Adrenal gland (tissue), 12 donors: ENCODE data around the gene TNXB. TPM values are rescaled to one million over a fixed set of nuclear protein-coding genes. Genes with fewer than 3 reads are reported as not detected.

ENCODE experiments used
- DNase-seq, 7 donors: peaks; one replicate each; pipeline ENCODE4 v3.0.0-alpha.2; 2019 to 2020
- H3K27ac ChIP-seq, 5 donors: fragments of 200-600 bp; sonication (generic) in 4 of 5; 1 replicate in 3 of 5; 2 replicates in 2 of 5; pipeline versions ENCODE4 v1.5.1 to v1.8.0; 2016 to 2020; ENCODE audit warnings: mild to moderate bottlenecking in 1 of 5
- H3K27me3 ChIP-seq: fragments of 200-600 bp; 2 replicates; pipeline ENCODE4 v1.8.0; 2021
- H3K36me3 ChIP-seq, 2 donors: fragments of 200-600 bp; replicated peaks in 1 of 2; 1 replicate in 1 of 2; 2 replicates in 1 of 2; pipeline versions ENCODE4 v1.5.1 to v1.8.0; 2018 to 2022
- H3K4me1 ChIP-seq, 2 donors: fragments of 200-600 bp; replicated peaks in 1 of 2; 1 replicate in 1 of 2; 2 replicates in 1 of 2; pipeline versions ENCODE4 v1.5.1 to v1.8.0; 2018 to 2021
- H3K4me3 ChIP-seq, 4 donors: fragments of 200-600 bp; sonication (generic) in 3 of 4; one replicate each; pipeline ENCODE4 v1.5.1; 2016 to 2018
- H3K9me3 ChIP-seq, 3 donors: fragments of 200-600 bp; sonication (generic) in 1 of 3; replicated peaks in 1 of 3; 1 replicate in 2 of 3; 2 replicates in 1 of 3; pipeline versions ENCODE4 v1.5.1 to v1.8.0; 2016 to 2021
- CTCF ChIP-seq, 6 experiments: fragments of 450-650 bp in 4 of 6; fragments of 200-600 bp in 2 of 6; sonication (generic) in 1 of 6; IDR thresholded peaks; 1 replicate in 5 of 6; 2 replicates in 1 of 6; pipeline versions ENCODE4 v1.5.1 to v1.8.0; 2016 to 2021; ENCODE audit warnings: antibody characterized with exemption in 6 of 6, mild to moderate bottlenecking in 2 of 6, moderate library complexity in 1 of 6
- POLR2A ChIP-seq, 2 donors: fragments of 450-650 bp; IDR thresholded peaks; one replicate each; pipeline ENCODE4 v1.6.1; 2017; ENCODE audit warnings: antibody characterized with exemption in 2 of 2, mild to moderate bottlenecking in 2 of 2, moderate library complexity in 1 of 2
- WGBS, 4 donors: extraction: QIAGEN DNeasy Blood & Tissue Kit in 2 of 4; methylation state at CpG; one replicate each; pipeline versions ENCODE4 v1.1.5 to v1.1.7; 2013 to 2017; 5-methylcytosine and 5-hydroxymethylcytosine counted together
- intact Hi-C, 2 donors: fragments of 100-400 bp; cut with DNase I; formaldehyde crosslinking; loops; one replicate each; pipeline versions ENCODE4 v1.14.1 to v1.15.0; 2022 to 2023
- polyA plus RNA-seq, 3 donors: library from polyadenylated mRNA; stranded (reverse); fragments of 200-250 nt in 2 of 3; fragments of 350-450 nt in 1 of 3; fragmentation: Illumina TruSeq in 1 of 3; extraction: RNeasy Lipid Tissue Mini Kit (QIAGEN cat#74804) in 1 of 3; gene quantifications; one replicate each; pipeline ENCODE4 v1.2.3, GENCODE V29; 2013 to 2014
- total RNA-seq, 9 donors: library from RNA; depleted of rRNA in 4 of 9; stranded (reverse); fragments of >200 nt in 4 of 9; fragments of 120-200 nt in 1 of 9; fragmentation: NEBNext Ultra II Directional in 1 of 9; extraction: Animal tissue kit (Norgen Biotek cat#: 25700) in 1 of 9; gene quantifications; one replicate each; pipeline versions ENCODE4 v1.1.0 to v1.2.4, GENCODE V29; 2013 to 2023
- donor health status: healthy with polysubstance abuse.
- donor health status: Bipolar disorder and iron deficiency.
- donor health status: DM: yes; HTN: yes; CAD: no.
- donor health status: DM: no; HTN: no; CAD: no.
- donor health status: DM: no; HTN: no; CAD: no.
- donor health status: DM: yes; HTN: yes; CAD: no.

The TNXB gene
- total and polyA plus RNA-seq, 12 donors: 19.6 to 506 (median 213) TPM

- Histone ChIP-seq H3K27ac (peak overlapping the region; percentile 53 to 95 (median 92)), H3K9me3 (no peaks in the 10 kb centered on the region), H3K36me3 (peaks cover 0 to 19% of the 10 kb centered on the region in 2 donors), H3K27me3 (no peaks in the 10 kb centered on the region), H3K4me1 (peaks cover 20 to 29% of the 10 kb centered on the region in 2 donors), H3K4me3 (peak overlapping the region; percentile 37 to 93 (median 78))
- WGBS, 4 donors: 15 to 34% (median 29%) methylated on average over 16 to 22 of the region's 22 CpGs
- TF ChIP-seq POLR2A (IDR thresholded peaks at IDR 0.05): no peak
- TF ChIP-seq CTCF (IDR thresholded peaks at IDR 0.05): no peak
- intact Hi-C loops: no loop called here
- DNase-seq: no peak
These were observed 20.4 kb upstream of the TNXB start for GRCh38 chr6:32129297-32130088.

GRCh38 chr6:32128751-32129296 lies 19.7 kb upstream of the TNXB start:
- H3K9me3 ChIP-seq: no peaks in the 10 kb centered on the region
- peaks cover 0 to 25% of the 10 kb centered on the region in 2 donors for H3K36me3 ChIP-seq
- no peaks in the 10 kb centered on the region for H3K27me3 ChIP-seq
- peak overlapping the region in 4 of 5 donors; percentile 23 to 95 (median 90) for H3K27ac ChIP-seq
- H3K4me3 ChIP-seq: peak overlapping the region in 1 of 4 donors; percentile 76
- peaks cover 20 to 29% of the 10 kb centered on the region in 2 donors for H3K4me1 ChIP-seq
- no peak for DNase-seq
- intact Hi-C loops: no loop called here
- TF ChIP-seq CTCF (IDR thresholded peaks at IDR 0.05) (no peak), POLR2A (IDR thresholded peaks at IDR 0.05) (no peak)
- 79 to 84% (median 80%) methylated on average over 11 to 13 of the region's 13 CpGs for WGBS, 4 donors

- WGBS, 4 donors: 0 to 1% (median 1%) methylated on average over 29 to 44 of the region's 44 CpGs
- Histone ChIP-seq H3K36me3 (peaks cover 0 to 32% of the 10 kb centered on the region in 2 donors), H3K27ac (peak within 1 kb of the TSS; percentile 74 to 94 (median 88)), H3K4me3 (peak within 1 kb of the TSS; percentile 54 to 100 (median 92)), H3K9me3 (no peaks in the 10 kb centered on the region), H3K27me3 (no peaks in the 10 kb centered on the region), H3K4me1 (peaks cover 20 to 29% of the 10 kb centered on the region in 2 donors)
- DNase-seq: peak; percentile 97 to 100 (median 100)
- intact Hi-C loops: no loop called here
- peak; percentile 28 to 65 for TF ChIP-seq POLR2A (IDR thresholded peaks at IDR 0.05)
- no peak for TF ChIP-seq CTCF (IDR thresholded peaks at IDR 0.05)
These were observed 18.8 kb upstream of the TNXB start, which contains the start of gene ATF6B for GRCh38 chr6:32127717-32128592. Gene ATF6B (minus strand): TSS chr6:32128246. CDS start chr6:32128207, 39 bp downstream.

GRCh38 chr6:32127409-32127716 lies 18.2 kb upstream of the TNXB start:
- Histone ChIP-seq H3K27ac (peak overlapping the region in 2 of 5 donors; percentile 79 to 94), H3K36me3 (peaks cover 0 to 34% of the 10 kb centered on the region in 2 donors), H3K4me1 (peaks cover 20 to 29% of the 10 kb centered on the region in 2 donors), H3K27me3 (no peaks in the 10 kb centered on the region), H3K4me3 (peak overlapping the region in 3 of 4 donors; percentile 88 to 100 (median 96)), H3K9me3 (no peaks in the 10 kb centered on the region)
- WGBS, 4 donors: 2 to 7% (median 4%) methylated on average over 6 to 9 of the region's 9 CpGs
- no peak for DNase-seq
- intact Hi-C loops: no loop called here
- TF ChIP-seq CTCF (IDR thresholded peaks at IDR 0.05) (no peak), POLR2A (IDR thresholded peaks at IDR 0.05) (no peak)
